Fibroblast of lung (primary cell): ENCODE results near the gene PCDHA12. TPM values are rescaled to one million over a fixed set of nuclear protein-coding genes. Genes with fewer than 3 reads are reported as not detected.

Experiments
- DNase-seq, 2 donors: peaks; one replicate each; pipeline versions ENCODE4 v3.0.0 to v3.0.0-alpha.2; 2010; ENCODE audit warnings: low read depth in 2 of 2
- H2AFZ ChIP-seq: 2 replicates; pipeline ENCODE4 v1.5.1; 2012; ENCODE audit warnings: low read length, control low read depth, inconsistent platforms
- H3K27ac ChIP-seq: 2 replicates; pipeline ENCODE4 v1.5.1; 2011; ENCODE audit warnings: low read length, control low read depth; ENCODE audit not compliant: insufficient read depth
- H3K27me3 ChIP-seq: 2 replicates; pipeline ENCODE4 v1.5.1; 2011; ENCODE audit warnings: mild to moderate bottlenecking, low read length; ENCODE audit not compliant: control insufficient read depth, insufficient read depth
- H3K36me3 ChIP-seq: 2 replicates; pipeline ENCODE4 v1.5.1; 2011; ENCODE audit warnings: low read length; ENCODE audit not compliant: control insufficient read depth, insufficient read depth
- H3K4me1 ChIP-seq: 2 replicates; pipeline ENCODE4 v1.5.1; 2011; ENCODE audit warnings: low read length; ENCODE audit not compliant: control insufficient read depth, insufficient read depth; ENCODE audit errors: extremely low read depth
- H3K4me2 ChIP-seq: 2 replicates; pipeline ENCODE4 v1.5.1; 2011; ENCODE audit warnings: low read length, control low read depth; ENCODE audit not compliant: insufficient read depth; ENCODE audit errors: extremely low read depth
- H3K4me3 ChIP-seq, 4 experiments: fragments of 200-600 bp in 1 of 4; sonication (generic) in 1 of 4; replicated peaks in 1 of 4; 2 replicates each; pipeline ENCODE4 v1.5.1; 2011 to 2016; ENCODE audit warnings: low read length in 4 of 4, low read depth in 3 of 4, mild to moderate bottlenecking in 3 of 4, control low read depth in 2 of 4, inconsistent platforms in 1 of 4, mixed read lengths in 1 of 4; ENCODE audit not compliant: insufficient read depth in 1 of 4; ENCODE audit errors: control extremely low read depth in 1 of 4
- H3K79me2 ChIP-seq: 2 replicates; pipeline ENCODE4 v1.5.1; 2012; ENCODE audit warnings: mild to moderate bottlenecking, low read length, inconsistent platforms; ENCODE audit not compliant: control insufficient read depth, insufficient read depth
- H3K9ac ChIP-seq: 2 replicates; pipeline ENCODE4 v1.5.1; 2011; ENCODE audit warnings: mild to moderate bottlenecking, low read length, control low read depth; ENCODE audit not compliant: insufficient read depth
- H3K9me3 ChIP-seq: 2 replicates; pipeline ENCODE4 v1.5.1; 2012; ENCODE audit warnings: low read depth, low read length; ENCODE audit not compliant: control insufficient read depth, insufficient read depth
- H4K20me1 ChIP-seq: 2 replicates; pipeline ENCODE4 v1.5.1; 2011; ENCODE audit warnings: low read length; ENCODE audit not compliant: control insufficient read depth, insufficient read depth; ENCODE audit errors: extremely low read depth
- CTCF ChIP-seq, 2 donors: IDR thresholded peaks in 1 of 2; conservative IDR thresholded peaks in 1 of 2; 1 replicate in 1 of 2; 2 replicates in 1 of 2; pipeline ENCODE4 v1.5.1; 2011 to 2012; ENCODE audit warnings: low read length in 2 of 2, control low read depth in 1 of 2, inconsistent platforms in 1 of 2, low read depth in 1 of 2, mild to moderate bottlenecking in 1 of 2
- EZH2 ChIP-seq: IDR thresholded peaks from 2 replicates; pipeline ENCODE4 v1.5.1; 2012; ENCODE audit warnings: low read length, control low read depth, mild to moderate bottlenecking; ENCODE audit errors: missing control alignments
- polyA plus RNA-seq, 2 donors: library from polyadenylated mRNA; depleted of rRNA in 1 of 2; stranded (reverse) in 1 of 2; unstranded in 1 of 2; fragments of >200 nt; gene quantifications; 2 replicates each; pipeline ENCODE4 v1.2.1, GENCODE V29; 2011 to 2012; ENCODE audit warnings: missing spikeins in 1 of 2
- total RNA-seq: library from RNA; depleted of rRNA; stranded (reverse); fragments of >200 nt; gene quantifications from 2 replicates; pipeline ENCODE4 v1.2.1, GENCODE V29; 2014

The PCDHA12 gene
- total and polyA plus RNA-seq, 2 donors (not counting 1 experiment from before 2014, with no cell fraction given), result 0.50 TPM; not detected in 1

- H4K20me1 ChIP-seq, result no peaks in the 10 kb centered on the region
- H3K27ac ChIP-seq, result no peak within 1 kb of the TSS
- H3K79me2 ChIP-seq, result no peaks in the 10 kb centered on the region
- no peak within 1 kb of the TSS for H3K9ac ChIP-seq
- no peaks in the 10 kb centered on the region for H3K36me3 ChIP-seq
- H3K4me1 ChIP-seq, result no peaks in the 10 kb centered on the region
- peak within 1 kb of the TSS; percentile 71 for H3K4me2 ChIP-seq
- H3K4me3 ChIP-seq, result peak within 1 kb of the TSS; percentile 18 to 41 (median 31)
- peaks cover 6% of the 10 kb centered on the region for H3K27me3 ChIP-seq
- no peaks in the 10 kb centered on the region for H3K9me3 ChIP-seq
- H2AFZ ChIP-seq, result peak within 1 kb of the TSS; percentile 71
- DNase-seq, result no peak
- TF ChIP-seq CTCF (conservative IDR thresholded peaks at IDR 0.05 in 1 of 2, IDR thresholded peaks at IDR 0.05 in 1 of 2; ENCODE audit: low read depth in 1 of 2, low read length in 2 of 2), result no peak
- no peak for TF ChIP-seq EZH2
These were observed 50.8 kb downstream of the PCDHA12 start, which contains the start of gene PCDHAC1 for GRCh38 chr5:140925806-140926442. TSS of gene PCDHAC1 (plus strand) at chr5:140926299. CDS start at chr5:140926893, 594 bp downstream.

- no peak for TF ChIP-seq EZH2
- peak; percentile 27 to 44 for TF ChIP-seq CTCF (conservative IDR thresholded peaks at IDR 0.05 in 1 of 2, IDR thresholded peaks at IDR 0.05 in 1 of 2; ENCODE audit: low read depth in 1 of 2, low read length in 2 of 2)
- peak; percentile 27 to 30 for DNase-seq
- no peaks in the 10 kb centered on the region for H3K4me1 ChIP-seq
- no peaks in the 10 kb centered on the region for H3K9me3 ChIP-seq
- no peaks in the 10 kb centered on the region for H3K36me3 ChIP-seq
- H3K4me2 ChIP-seq, result peak overlapping the region; percentile 71
- H4K20me1 ChIP-seq, result no peaks in the 10 kb centered on the region
- H3K27me3 ChIP-seq, result peaks cover 6% of the 10 kb centered on the region
- H3K9ac ChIP-seq, result no peak overlapping the region
- no peaks in the 10 kb centered on the region for H3K79me2 ChIP-seq
- peak overlapping the region; percentile 71 for H2AFZ ChIP-seq
- no peak overlapping the region for H3K27ac ChIP-seq
- H3K4me3 ChIP-seq, result peak overlapping the region; percentile 18 to 41 (median 31)
These were observed 51.5 kb downstream of the PCDHA12 start for GRCh38 chr5:140926443-140927227.

- TF ChIP-seq CTCF (conservative IDR thresholded peaks at IDR 0.05 in 1 of 2, IDR thresholded peaks at IDR 0.05 in 1 of 2; ENCODE audit: low read depth in 1 of 2, low read length in 2 of 2) (no peak), EZH2 (no peak)
- H2AFZ ChIP-seq, result peak overlapping the region; percentile 71
- no peaks in the 10 kb centered on the region for H3K4me1 ChIP-seq
- H3K79me2 ChIP-seq, result no peaks in the 10 kb centered on the region
- H3K9me3 ChIP-seq, result no peaks in the 10 kb centered on the region
- DNase-seq, result no peak
- H3K27me3 ChIP-seq, result peaks cover 6% of the 10 kb centered on the region
- peak overlapping the region; percentile 71 for H3K4me2 ChIP-seq
- no peaks in the 10 kb centered on the region for H3K36me3 ChIP-seq
- no peaks in the 10 kb centered on the region for H4K20me1 ChIP-seq
- peak overlapping the region in 3 of 4 experiments; percentile 27 to 41 (median 35) for H3K4me3 ChIP-seq
- H3K9ac ChIP-seq, result no peak overlapping the region
- H3K27ac ChIP-seq, result no peak overlapping the region
These were observed 52.1 kb downstream of the PCDHA12 start for GRCh38 chr5:140927228-140927573.
